ENCODE data around the gene PRKG1. TPM values are rescaled to one million over a fixed set of nuclear protein-coding genes. Genes with fewer than 3 reads are reported as not detected.
"Not testable (repeated sequence)": the region's sequence is repeated elsewhere in the genome, so short reads cannot be mapped to it uniquely, and the experiment has no call there.

Gene PRKG1
- total RNA-seq, 1 donor = 1.2 TPM

DNA sequence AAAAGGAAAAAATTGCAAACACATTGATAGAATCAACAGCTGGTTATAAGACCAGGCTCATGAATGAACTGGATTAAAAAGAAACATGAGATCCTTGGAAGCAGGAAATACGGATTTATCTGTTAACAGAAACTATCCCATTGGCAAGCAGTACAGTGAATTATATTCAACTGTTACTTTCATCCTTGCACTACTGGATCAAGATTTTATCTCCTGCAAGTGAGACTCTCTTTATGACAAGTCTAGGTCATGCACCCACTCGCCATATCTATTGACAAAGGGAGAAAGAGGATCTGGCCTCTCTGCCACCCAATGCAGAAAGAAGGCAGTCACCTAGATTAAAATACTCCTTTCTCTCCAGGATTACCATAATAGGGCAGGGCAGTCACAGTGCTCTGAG, 583.7 kb downstream of the PRKG1 start:
- Histone ChIP-seq H3K4me1 (ENCODE audit: insufficient read depth, low read length) (no peaks in the 10 kb centered on the region), H3K4me3 (ENCODE audit: low read length) (no peak overlapping the region), H3K9me3 (ENCODE audit: low read depth, low read length) (no peaks in the 10 kb centered on the region), H3K27me3 (ENCODE audit: insufficient read depth, low read length) (no peaks in the 10 kb centered on the region)

GRCh38 chr10:51659344-51659743, 585.1 kb downstream of the PRKG1 start:
- H3K9me3 ChIP-seq (ENCODE audit: low read depth, low read length) = no peaks in the 10 kb centered on the region
- no peaks in the 10 kb centered on the region for H3K4me1 ChIP-seq (ENCODE audit: insufficient read depth, low read length)
- H3K4me3 ChIP-seq (ENCODE audit: low read length) = no peak overlapping the region
- no peaks in the 10 kb centered on the region for H3K27me3 ChIP-seq (ENCODE audit: insufficient read depth, low read length)

GRCh38 chr10:51663086-51663485, 588.8 kb downstream of the PRKG1 start:
- Histone ChIP-seq H3K9me3 (ENCODE audit: low read depth, low read length) (no peaks in the 10 kb centered on the region), H3K4me3 (ENCODE audit: low read length) (no peak overlapping the region), H3K27me3 (ENCODE audit: insufficient read depth, low read length) (no peaks in the 10 kb centered on the region), H3K4me1 (ENCODE audit: insufficient read depth, low read length) (no peaks in the 10 kb centered on the region)

- Histone ChIP-seq H3K4me3 (ENCODE audit: low read length) (no peak overlapping the region), H3K27me3 (ENCODE audit: insufficient read depth, low read length) (no peaks in the 10 kb centered on the region), H3K9me3 (ENCODE audit: low read depth, low read length) (no peaks in the 10 kb centered on the region), H3K4me1 (ENCODE audit: insufficient read depth, low read length) (no peaks in the 10 kb centered on the region)
Observed at GRCh38 chr10:51666456-51666855, 592.2 kb downstream of the PRKG1 start.

DNA sequence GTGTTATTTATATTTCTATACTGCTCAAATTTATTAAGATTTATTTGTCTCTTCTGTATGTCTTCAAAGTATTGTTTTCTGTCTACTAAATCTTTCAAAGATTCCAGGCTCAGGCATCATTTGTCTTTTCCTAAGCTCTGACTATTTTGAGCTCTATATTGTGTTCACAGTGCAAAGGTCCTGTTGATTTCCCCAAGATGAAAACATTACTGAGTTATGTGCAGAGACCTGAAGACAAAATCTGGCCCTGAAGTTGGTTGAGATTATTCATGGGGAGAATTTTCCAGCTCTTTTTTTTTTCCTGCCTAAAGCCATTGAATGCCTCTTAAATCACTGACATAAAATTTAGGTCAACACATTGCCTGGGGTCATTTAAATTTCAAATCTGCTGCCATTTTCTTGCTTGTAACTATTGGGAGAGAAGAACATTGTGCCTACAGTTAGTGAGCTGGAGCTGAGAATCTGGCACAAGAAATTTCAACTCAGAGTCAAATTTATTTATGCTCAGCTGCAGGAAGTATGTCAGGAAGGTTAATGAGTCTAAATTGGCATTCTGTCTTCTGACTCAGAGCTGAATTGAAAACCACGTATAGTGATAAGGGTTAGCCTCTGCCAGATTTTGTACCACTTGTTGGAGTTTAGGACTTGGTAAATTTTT, 593.5 kb downstream of the PRKG1 start:
- H3K9me3 ChIP-seq (ENCODE audit: low read depth, low read length) = no peaks in the 10 kb centered on the region
- H3K27me3 ChIP-seq (ENCODE audit: insufficient read depth, low read length) = no peaks in the 10 kb centered on the region
- no peak overlapping the region for H3K4me3 ChIP-seq (ENCODE audit: low read length)
- H3K4me1 ChIP-seq (ENCODE audit: insufficient read depth, low read length) = no peaks in the 10 kb centered on the region

GRCh38 chr10:51668336-51668689, 594.0 kb downstream of the PRKG1 start:
- no peaks in the 10 kb centered on the region for H3K9me3 ChIP-seq (ENCODE audit: low read depth, low read length)
- H3K27me3 ChIP-seq (ENCODE audit: insufficient read depth, low read length) = no peaks in the 10 kb centered on the region
- H3K4me3 ChIP-seq (ENCODE audit: low read length) = no peak overlapping the region
- no peaks in the 10 kb centered on the region for H3K4me1 ChIP-seq (ENCODE audit: insufficient read depth, low read length)

DNA sequence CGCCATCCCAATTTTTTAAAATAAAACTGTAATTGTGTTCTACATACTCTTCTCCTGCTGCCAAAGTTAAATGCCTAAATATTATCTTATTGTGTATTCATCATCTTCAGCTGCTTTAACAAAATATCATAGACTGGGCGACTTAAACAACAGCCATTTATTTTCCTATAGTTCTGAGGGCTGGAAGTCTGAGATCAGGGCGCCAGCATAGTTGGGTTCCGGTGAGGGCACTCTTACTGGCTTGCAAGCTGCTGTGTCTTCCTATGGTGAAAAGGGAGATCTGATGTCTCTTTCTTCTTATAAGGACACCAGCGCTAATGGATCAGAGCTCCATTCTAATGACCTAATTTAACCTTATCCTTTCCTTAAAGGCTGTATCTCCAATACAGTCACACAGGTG, 594.8 kb downstream of the PRKG1 start:
- H3K27me3 ChIP-seq (ENCODE audit: insufficient read depth, low read length) = no peaks in the 10 kb centered on the region
- no peaks in the 10 kb centered on the region for H3K9me3 ChIP-seq (ENCODE audit: low read depth, low read length)
- H3K4me3 ChIP-seq (ENCODE audit: low read length) = no peak overlapping the region
- H3K4me1 ChIP-seq (ENCODE audit: insufficient read depth, low read length) = no peaks in the 10 kb centered on the region

DNA sequence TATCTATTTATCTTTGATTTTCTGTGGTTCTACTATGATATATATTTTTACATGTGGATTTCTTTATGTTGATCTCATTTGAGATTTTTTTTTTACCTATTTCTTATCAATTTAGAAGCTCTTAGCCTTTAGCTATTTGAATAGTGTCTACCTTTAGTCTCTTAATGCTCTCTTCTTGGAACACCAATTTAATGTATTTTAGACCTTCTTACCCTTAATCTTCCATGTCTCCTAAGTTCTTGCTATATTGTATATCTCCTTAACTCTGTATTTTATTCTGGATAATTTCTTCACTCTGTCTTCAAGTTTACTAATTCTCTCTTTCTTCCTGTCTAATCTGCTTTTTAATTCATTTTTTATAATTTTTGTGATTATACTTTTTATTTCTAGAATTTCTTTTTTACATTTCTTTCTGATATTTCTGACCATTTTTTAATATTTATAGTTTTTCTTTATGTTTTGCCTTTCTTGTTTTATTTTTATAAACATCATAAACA, 597.8 kb downstream of the PRKG1 start:
- no peaks in the 10 kb centered on the region for H3K27me3 ChIP-seq (ENCODE audit: insufficient read depth, low read length)
- H3K9me3 ChIP-seq (ENCODE audit: low read depth, low read length) = no peaks in the 10 kb centered on the region
- no peaks in the 10 kb centered on the region for H3K4me1 ChIP-seq (ENCODE audit: insufficient read depth, low read length)
- no peak overlapping the region for H3K4me3 ChIP-seq (ENCODE audit: low read length)

- H3K4me3 ChIP-seq (ENCODE audit: low read length) = no peak overlapping the region
- H3K27me3 ChIP-seq (ENCODE audit: insufficient read depth, low read length) = peaks cover 2% of the 10 kb centered on the region
- no peaks in the 10 kb centered on the region for H3K9me3 ChIP-seq (ENCODE audit: low read depth, low read length)
- H3K4me1 ChIP-seq (ENCODE audit: insufficient read depth, low read length) = no peaks in the 10 kb centered on the region
Observed at GRCh38 chr10:51675088-51675487, 600.8 kb downstream of the PRKG1 start.

DNA sequence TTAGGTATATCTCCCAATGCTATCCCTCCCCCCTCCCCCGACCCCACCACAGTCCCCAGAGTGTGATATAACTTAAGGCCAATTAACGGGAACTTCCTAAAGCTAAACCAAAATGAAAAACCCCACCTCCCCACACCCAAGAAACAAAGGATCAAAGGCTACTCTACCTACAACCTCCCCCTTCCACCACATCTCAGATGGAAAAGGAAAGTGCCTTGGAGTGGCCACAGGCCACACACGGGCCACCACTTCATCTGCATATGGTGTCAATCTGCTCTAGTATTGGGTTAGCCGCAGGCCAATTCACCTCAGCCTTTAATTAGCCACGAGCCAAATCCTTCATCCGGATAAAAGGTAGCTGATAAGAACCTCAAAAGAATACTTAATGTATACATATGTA, 605.6 kb downstream of the PRKG1 start:
- Histone ChIP-seq H3K27me3 (ENCODE audit: insufficient read depth, low read length) (peaks cover 3% of the 10 kb centered on the region), H3K4me3 (ENCODE audit: low read length) (no peak overlapping the region), H3K9me3 (ENCODE audit: low read depth, low read length) (no peaks in the 10 kb centered on the region), H3K4me1 (ENCODE audit: insufficient read depth, low read length) (no peaks in the 10 kb centered on the region)

GRCh38 chr10:51683031-51683691, 608.9 kb downstream of the PRKG1 start:
- Histone ChIP-seq H3K4me1 (ENCODE audit: insufficient read depth, low read length) (no peaks in the 10 kb centered on the region), H3K9me3 (ENCODE audit: low read depth, low read length) (no peaks in the 10 kb centered on the region), H3K4me3 (ENCODE audit: low read length) (no peak overlapping the region), H3K27me3 (ENCODE audit: insufficient read depth, low read length) (peaks cover 9% of the 10 kb centered on the region)

DNA sequence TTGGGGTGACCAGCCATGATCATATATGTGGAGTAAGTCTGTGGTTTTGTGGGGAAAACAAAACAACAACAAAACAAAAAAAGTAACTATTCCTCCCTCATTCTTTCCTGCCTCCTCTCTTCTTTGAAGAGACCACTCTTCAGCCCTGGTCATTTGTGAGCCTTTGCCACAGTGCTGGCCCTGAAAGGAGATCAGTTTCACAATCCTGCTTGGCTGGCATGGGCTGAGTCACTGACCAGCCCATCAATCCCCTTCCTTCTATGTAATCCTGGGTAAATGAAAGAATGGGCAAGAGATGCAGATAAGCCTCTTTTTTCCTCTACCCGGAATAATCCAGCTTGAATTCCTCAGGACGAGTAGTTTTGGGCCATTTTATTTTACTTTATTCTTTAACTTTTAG, 611.5 kb downstream of the PRKG1 start:
- H3K4me3 ChIP-seq (ENCODE audit: low read length) = no peak overlapping the region
- H3K27me3 ChIP-seq (ENCODE audit: insufficient read depth, low read length) = peaks cover 7% of the 10 kb centered on the region
- no peaks in the 10 kb centered on the region for H3K9me3 ChIP-seq (ENCODE audit: low read depth, low read length)
- no peaks in the 10 kb centered on the region for H3K4me1 ChIP-seq (ENCODE audit: insufficient read depth, low read length)

GRCh38 chr10:51687296-51687695, 613.0 kb downstream of the PRKG1 start:
- Histone ChIP-seq H3K4me3 (ENCODE audit: low read length) (no peak overlapping the region), H3K27me3 (ENCODE audit: insufficient read depth, low read length) (peaks cover 7% of the 10 kb centered on the region), H3K9me3 (ENCODE audit: low read depth, low read length) (no peaks in the 10 kb centered on the region), H3K4me1 (ENCODE audit: insufficient read depth, low read length) (no peaks in the 10 kb centered on the region)

GRCh38 chr10:51688826-51689225, 614.5 kb downstream of the PRKG1 start:
- H3K27me3 ChIP-seq (ENCODE audit: insufficient read depth, low read length); H3K4me1 ChIP-seq (ENCODE audit: insufficient read depth, low read length); H3K9me3 ChIP-seq (ENCODE audit: low read depth, low read length); H3K4me3 ChIP-seq (ENCODE audit: low read length): not testable (repeated sequence)

DNA sequence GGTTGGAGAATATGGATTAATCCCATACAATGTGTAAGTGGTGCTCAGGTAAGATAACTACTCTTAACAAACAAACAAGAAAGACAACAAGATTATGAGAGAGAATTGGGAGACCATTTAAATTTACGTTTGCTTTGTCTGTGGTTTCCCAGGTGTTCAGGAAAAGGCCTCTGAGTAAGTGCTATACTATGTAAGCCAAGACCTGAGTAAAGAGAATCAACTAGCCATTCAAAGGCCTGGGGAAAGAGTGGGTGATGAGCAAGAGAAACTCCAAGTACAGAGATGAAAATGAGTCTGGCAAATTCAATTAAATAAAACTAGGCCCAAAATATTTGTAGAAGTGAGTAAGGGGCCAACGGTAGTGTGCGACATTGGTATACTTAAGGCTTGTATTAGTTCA, 615.2 kb downstream of the PRKG1 start:
- peaks cover 7% of the 10 kb centered on the region for H3K27me3 ChIP-seq (ENCODE audit: insufficient read depth, low read length)
- no peaks in the 10 kb centered on the region for H3K9me3 ChIP-seq (ENCODE audit: low read depth, low read length)
- H3K4me1 ChIP-seq (ENCODE audit: insufficient read depth, low read length) = no peaks in the 10 kb centered on the region
- H3K4me3 ChIP-seq (ENCODE audit: low read length) = no peak overlapping the region

GRCh38 chr10:51691135-51691534, 616.8 kb downstream of the PRKG1 start:
- Histone ChIP-seq H3K27me3 (ENCODE audit: insufficient read depth, low read length) (peaks cover 4% of the 10 kb centered on the region), H3K9me3 (ENCODE audit: low read depth, low read length) (no peaks in the 10 kb centered on the region), H3K4me1 (ENCODE audit: insufficient read depth, low read length) (no peaks in the 10 kb centered on the region), H3K4me3 (ENCODE audit: low read length) (no peak overlapping the region)
